ENCODE measurements around the gene ANKFY1. TPM values are rescaled to one million over a fixed set of nuclear protein-coding genes. Genes with fewer than 3 reads are reported as not detected.

ANKFY1 gene
- total RNA-seq, 1 donor from 2014 or later: 45.5 TPM

Small RNA genes within 50 kb of the gene (small RNA-seq; reads per million reads assigned to genes)
- gene RF00019 (ENCODE audit: low replicate concordance): not detected

Other genes with a start within 250 kb of the ANKFY1 start
- 35.4 TPM for gene ZZEF1, start 120.9 kb downstream of the ANKFY1 start, total RNA-seq
- gene CYB5D2, start 120.8 kb downstream of the ANKFY1 start, total RNA-seq: 21.1 TPM
- 39.3 TPM for gene UBE2G1, start 102.7 kb upstream of the ANKFY1 start, total RNA-seq
- under 0.01 TPM for gene SPNS3, start 170.0 kb upstream of the ANKFY1 start, total RNA-seq
- 7.9 TPM for gene SPNS2, start 234.9 kb upstream of the ANKFY1 start, total RNA-seq

Data from temporal lobe (tissue), 2 donors.